Lower leg skin (tissue), 3 donors: ENCODE data around the gene SPRED2.

ENCODE experiments used
- CTCF ChIP-seq, 3 donors: fragments of 450-650 bp; IDR thresholded peaks; one replicate each; pipeline ENCODE4 v1.5.1; 2016; ENCODE audit warnings: antibody characterized with exemption in 3 of 3, mild to moderate bottlenecking in 3 of 3, moderate library complexity in 2 of 3
- POLR2A ChIP-seq, 2 donors: fragments of 450-650 bp; IDR thresholded peaks; one replicate each; pipeline ENCODE4 v1.6.1; 2016 to 2017; ENCODE audit warnings: antibody characterized with exemption in 2 of 2, mild to moderate bottlenecking in 1 of 2, moderate library complexity in 1 of 2

- TF ChIP-seq CTCF (IDR thresholded peaks at IDR 0.05): no peak
- no peak for TF ChIP-seq POLR2A (IDR thresholded peaks at IDR 0.05)
Observed at GRCh38 chr2:65437392-65438135, 5.2 kb upstream of the SPRED2 start.
